Measurements from ENCODE around the gene SMTNL2. TPM values are rescaled to one million over a fixed set of nuclear protein-coding genes. Genes with fewer than 3 reads are reported as not detected.

SMTNL2 gene
- polyA plus RNA-seq, 2 donors: 0.53 to 1.4 TPM

- H3K36me3 ChIP-seq (ENCODE audit: control insufficient read depth in 2 of 2, insufficient read depth in 2 of 2, low read length in 1 of 2): peaks cover 22 to 54% of the 10 kb centered on the region in 2 donors
Observed at GRCh38 chr17:4553669-4554068, 30.7 kb upstream of the SMTNL2 start.

GRCh38 chr17:4554441-4554996 lies 29.8 kb upstream of the SMTNL2 start:
- no peaks in the 10 kb centered on the region for H3K9me3 ChIP-seq (ENCODE audit: control insufficient read depth in 2 of 2, insufficient read depth in 1 of 2, low read depth in 1 of 2, low read length in 1 of 2)
- H3K4me3 ChIP-seq (ENCODE audit: low read depth in 1 of 2, low read length in 2 of 2): peak overlapping the region; percentile 78 to 87
- peak overlapping the region in 1 of 2 donors; percentile 59 for H3K27ac ChIP-seq (ENCODE audit: low read depth in 2 of 2, low read length in 1 of 2)
- peaks cover 18 to 47% of the 10 kb centered on the region in 2 donors for H3K36me3 ChIP-seq (ENCODE audit: control insufficient read depth in 2 of 2, insufficient read depth in 2 of 2, low read length in 1 of 2)
- peaks cover 7 to 23% of the 10 kb centered on the region in 2 donors for H3K4me1 ChIP-seq (ENCODE audit: control insufficient read depth in 2 of 2, insufficient read depth in 2 of 2, low read length in 1 of 2)
- 14% methylated on average over 18 of the region's 18 CpGs for WGBS, 2 donors
- H3K27me3 ChIP-seq (ENCODE audit: control insufficient read depth in 1 of 2, insufficient read depth in 2 of 2, low read length in 2 of 2): no peaks in the 10 kb centered on the region

More at GRCh38 chr17:4553669-4554068, 30.7 kb upstream of the SMTNL2 start:
- peaks cover 7 to 18% of the 10 kb centered on the region in 2 donors for H3K4me1 ChIP-seq (ENCODE audit: control insufficient read depth in 2 of 2, insufficient read depth in 2 of 2, low read length in 1 of 2)
- H3K27ac ChIP-seq (ENCODE audit: low read depth in 2 of 2, low read length in 1 of 2): peak overlapping the region in 1 of 2 donors; percentile 6
- 69 to 70% methylated on average over 9 of the region's 9 CpGs for WGBS, 2 donors
- no peaks in the 10 kb centered on the region for H3K9me3 ChIP-seq (ENCODE audit: control insufficient read depth in 2 of 2, insufficient read depth in 1 of 2, low read depth in 1 of 2, low read length in 1 of 2)
- H3K27me3 ChIP-seq (ENCODE audit: control insufficient read depth in 1 of 2, insufficient read depth in 2 of 2, low read length in 2 of 2): no peaks in the 10 kb centered on the region
- peak overlapping the region in 1 of 2 donors; percentile 78 for H3K4me3 ChIP-seq (ENCODE audit: low read depth in 1 of 2, low read length in 2 of 2)

- no peaks in the 10 kb centered on the region for H3K9me3 ChIP-seq (ENCODE audit: control insufficient read depth in 2 of 2, insufficient read depth in 1 of 2, low read depth in 1 of 2, low read length in 1 of 2)
- peaks cover 7 to 23% of the 10 kb centered on the region in 2 donors for H3K4me1 ChIP-seq (ENCODE audit: control insufficient read depth in 2 of 2, insufficient read depth in 2 of 2, low read length in 1 of 2)
- H3K36me3 ChIP-seq (ENCODE audit: control insufficient read depth in 2 of 2, insufficient read depth in 2 of 2, low read length in 1 of 2): peaks cover 14 to 42% of the 10 kb centered on the region in 2 donors
- no peaks in the 10 kb centered on the region for H3K27me3 ChIP-seq (ENCODE audit: control insufficient read depth in 1 of 2, insufficient read depth in 2 of 2, low read length in 2 of 2)
- peak within 1 kb of the TSS; percentile 80 to 85 for H3K27ac ChIP-seq (ENCODE audit: low read depth in 2 of 2, low read length in 1 of 2)
- peak within 1 kb of the TSS; percentile 78 to 87 for H3K4me3 ChIP-seq (ENCODE audit: low read depth in 1 of 2, low read length in 2 of 2)
- WGBS, 2 donors: 1% methylated on average over 69 of the region's 69 CpGs
Observed at GRCh38 chr17:4554997-4555799, 29.1 kb upstream of the SMTNL2 start, which contains the start of gene MYBBP1A. Gene MYBBP1A, minus strand, starts transcription at chr17:4555384. Its CDS starts 60 bp downstream, at chr17:4555324.

- H3K27me3 ChIP-seq (ENCODE audit: control insufficient read depth in 1 of 2, insufficient read depth in 2 of 2, low read length in 2 of 2): no peaks in the 10 kb centered on the region
- no peaks in the 10 kb centered on the region for H3K9me3 ChIP-seq (ENCODE audit: control insufficient read depth in 2 of 2, insufficient read depth in 1 of 2, low read depth in 1 of 2, low read length in 1 of 2)
- WGBS, 2 donors: 66 to 67% methylated on average over 17 of the region's 17 CpGs
- H3K4me3 ChIP-seq (ENCODE audit: low read depth in 1 of 2, low read length in 2 of 2): peak overlapping the region; percentile 78 to 87
- peaks cover 10 to 29% of the 10 kb centered on the region in 2 donors for H3K4me1 ChIP-seq (ENCODE audit: control insufficient read depth in 2 of 2, insufficient read depth in 2 of 2, low read length in 1 of 2)
- H3K36me3 ChIP-seq (ENCODE audit: control insufficient read depth in 2 of 2, insufficient read depth in 2 of 2, low read length in 1 of 2): peaks cover 11 to 32% of the 10 kb centered on the region in 2 donors
- H3K27ac ChIP-seq (ENCODE audit: low read depth in 2 of 2, low read length in 1 of 2): peak overlapping the region in 1 of 2 donors; percentile 85
Observed at GRCh38 chr17:4555873-4556759, 28.2 kb upstream of the SMTNL2 start.

GRCh38 chr17:4556996-4557395 lies 27.3 kb upstream of the SMTNL2 start:
- no peak overlapping the region for H3K27ac ChIP-seq (ENCODE audit: low read depth in 2 of 2, low read length in 1 of 2)
- no peaks in the 10 kb centered on the region for H3K27me3 ChIP-seq (ENCODE audit: control insufficient read depth in 1 of 2, insufficient read depth in 2 of 2, low read length in 2 of 2)
- H3K36me3 ChIP-seq (ENCODE audit: control insufficient read depth in 2 of 2, insufficient read depth in 2 of 2, low read length in 1 of 2): peaks cover 7 to 26% of the 10 kb centered on the region in 2 donors
- H3K4me1 ChIP-seq (ENCODE audit: control insufficient read depth in 2 of 2, insufficient read depth in 2 of 2, low read length in 1 of 2): peaks cover 10 to 29% of the 10 kb centered on the region in 2 donors
- 83 to 85% methylated on average over 4 of the region's 4 CpGs for WGBS, 2 donors
- no peak overlapping the region for H3K4me3 ChIP-seq (ENCODE audit: low read depth in 1 of 2, low read length in 2 of 2)
- no peaks in the 10 kb centered on the region for H3K9me3 ChIP-seq (ENCODE audit: control insufficient read depth in 2 of 2, insufficient read depth in 1 of 2, low read depth in 1 of 2, low read length in 1 of 2)

GRCh38 chr17:4557626-4558346 lies 26.5 kb upstream of the SMTNL2 start:
- H3K27me3 ChIP-seq (ENCODE audit: control insufficient read depth in 1 of 2, insufficient read depth in 2 of 2, low read length in 2 of 2): no peaks in the 10 kb centered on the region
- peaks cover 10 to 29% of the 10 kb centered on the region in 2 donors for H3K4me1 ChIP-seq (ENCODE audit: control insufficient read depth in 2 of 2, insufficient read depth in 2 of 2, low read length in 1 of 2)

GRCh38 chr17:4558347-4558971 lies 25.9 kb upstream of the SMTNL2 start:
- no peaks in the 10 kb centered on the region for H3K9me3 ChIP-seq (ENCODE audit: control insufficient read depth in 2 of 2, insufficient read depth in 1 of 2, low read depth in 1 of 2, low read length in 1 of 2)
- H3K27me3 ChIP-seq (ENCODE audit: control insufficient read depth in 1 of 2, insufficient read depth in 2 of 2, low read length in 2 of 2): no peaks in the 10 kb centered on the region
- H3K27ac ChIP-seq (ENCODE audit: low read depth in 2 of 2, low read length in 1 of 2): no peak overlapping the region
- 85 to 90% methylated on average over 22 to 24 of the region's 24 CpGs for WGBS, 2 donors
- peaks cover 10 to 29% of the 10 kb centered on the region in 2 donors for H3K4me1 ChIP-seq (ENCODE audit: control insufficient read depth in 2 of 2, insufficient read depth in 2 of 2, low read length in 1 of 2)
- H3K4me3 ChIP-seq (ENCODE audit: low read depth in 1 of 2, low read length in 2 of 2): no peak overlapping the region
- H3K36me3 ChIP-seq (ENCODE audit: control insufficient read depth in 2 of 2, insufficient read depth in 2 of 2, low read length in 1 of 2): peaks cover 0 to 16% of the 10 kb centered on the region in 2 donors

More at GRCh38 chr17:4557626-4558346, 26.5 kb upstream of the SMTNL2 start:
- no peak overlapping the region for H3K27ac ChIP-seq (ENCODE audit: low read depth in 2 of 2, low read length in 1 of 2)
- 82 to 88% methylated on average over 6 of the region's 6 CpGs for WGBS, 2 donors
- H3K36me3 ChIP-seq (ENCODE audit: control insufficient read depth in 2 of 2, insufficient read depth in 2 of 2, low read length in 1 of 2): peaks cover 0 to 20% of the 10 kb centered on the region in 2 donors
- H3K4me3 ChIP-seq (ENCODE audit: low read depth in 1 of 2, low read length in 2 of 2): no peak overlapping the region
- H3K9me3 ChIP-seq (ENCODE audit: control insufficient read depth in 2 of 2, insufficient read depth in 1 of 2, low read depth in 1 of 2, low read length in 1 of 2): no peaks in the 10 kb centered on the region

GRCh38 chr17:4559139-4559791 lies 25.1 kb upstream of the SMTNL2 start:
- Histone ChIP-seq H3K36me3 (ENCODE audit: control insufficient read depth in 2 of 2, insufficient read depth in 2 of 2, low read length in 1 of 2) (peaks cover 0 to 11% of the 10 kb centered on the region in 2 donors), H3K4me1 (ENCODE audit: control insufficient read depth in 2 of 2, insufficient read depth in 2 of 2, low read length in 1 of 2) (peaks cover 5 to 23% of the 10 kb centered on the region in 2 donors), H3K9me3 (ENCODE audit: control insufficient read depth in 2 of 2, insufficient read depth in 1 of 2, low read depth in 1 of 2, low read length in 1 of 2) (no peaks in the 10 kb centered on the region), H3K4me3 (ENCODE audit: low read depth in 1 of 2, low read length in 2 of 2) (peak overlapping the region; percentile 56 to 62), H3K27me3 (ENCODE audit: control insufficient read depth in 1 of 2, insufficient read depth in 2 of 2, low read length in 2 of 2) (no peaks in the 10 kb centered on the region), H3K27ac (ENCODE audit: low read depth in 2 of 2, low read length in 1 of 2) (peak overlapping the region in 1 of 2 donors; percentile 85)
- 43 to 51% methylated on average over 17 of the region's 17 CpGs for WGBS, 2 donors
